ENCODE data around the gene HID1.

The HID1 gene

DNA sequence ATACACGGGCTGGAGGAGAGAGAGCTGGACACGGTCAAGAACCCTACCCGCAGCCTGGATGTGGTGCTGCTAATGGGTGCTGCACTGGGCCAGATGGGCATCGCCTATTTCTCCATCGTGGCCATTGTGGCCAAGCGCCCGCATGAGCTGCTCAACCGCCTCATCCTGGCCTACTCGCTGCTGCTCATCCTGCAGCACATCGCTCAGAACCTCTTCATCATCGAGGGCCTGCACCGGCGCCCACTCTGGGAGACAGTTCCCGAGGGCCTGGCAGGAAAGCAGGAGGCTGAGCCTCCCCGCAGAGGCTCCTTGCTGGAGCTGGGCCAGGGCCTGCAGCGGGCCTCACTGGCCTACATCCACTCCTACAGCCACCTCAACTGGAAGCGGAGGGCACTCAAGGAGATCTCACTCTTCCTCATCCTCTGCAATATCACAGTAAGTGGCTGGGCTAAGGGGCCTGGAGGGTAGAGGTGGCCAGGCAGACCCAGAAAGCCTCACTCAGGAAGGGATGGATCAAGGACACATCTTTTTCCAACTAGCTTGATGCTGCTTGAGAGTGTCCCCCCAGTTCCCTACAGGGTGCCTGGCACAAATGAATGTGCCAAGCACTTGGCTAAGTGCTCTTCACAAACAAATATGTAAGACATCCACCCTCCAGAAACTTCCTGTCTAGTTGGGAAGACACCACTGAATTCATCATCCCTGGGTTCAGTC, 25.4 kb downstream of the HID1 start:
- ChIA-PET POLR2A (no interaction called here), CTCF (interaction anchor here (3.7 kb wide), 1 partner anchor 11 kb away, joined by 25 read pairs; no protein-coding TSS in a partner anchor)
- no peak for DNase-seq (ENCODE audit: extremely low spot score)
- TF ChIP-seq PKNOX1 (IDR thresholded peaks at IDR 0.05) (no peak), CTBP1 (IDR thresholded peaks at IDR 0.05; ENCODE audit: borderline replicate concordance) (no peak), BHLHE40 (IDR thresholded peaks at IDR 0.05; ENCODE audit: borderline replicate concordance) (no peak), SP1 (IDR thresholded peaks at IDR 0.05) (no peak), L3MBTL2 (conservative IDR thresholded peaks at IDR 0.05) (no peak), LEF1 (IDR thresholded peaks at IDR 0.05; ENCODE audit: borderline replicate concordance) (no peak), TARDBP (IDR thresholded peaks at IDR 0.05) (no peak), FOXM1 (IDR thresholded peaks at IDR 0.05; ENCODE audit: borderline replicate concordance) (no peak), FOXA1 (IDR thresholded peaks at IDR 0.05) (no peak), NFRKB (IDR thresholded peaks at IDR 0.05) (no peak), HDGF (IDR thresholded peaks at IDR 0.05; ENCODE audit: borderline replicate concordance) (no peak), ELF4 (IDR thresholded peaks at IDR 0.05) (no peak), FOXK2 (IDR thresholded peaks at IDR 0.05) (no peak)

DNA sequence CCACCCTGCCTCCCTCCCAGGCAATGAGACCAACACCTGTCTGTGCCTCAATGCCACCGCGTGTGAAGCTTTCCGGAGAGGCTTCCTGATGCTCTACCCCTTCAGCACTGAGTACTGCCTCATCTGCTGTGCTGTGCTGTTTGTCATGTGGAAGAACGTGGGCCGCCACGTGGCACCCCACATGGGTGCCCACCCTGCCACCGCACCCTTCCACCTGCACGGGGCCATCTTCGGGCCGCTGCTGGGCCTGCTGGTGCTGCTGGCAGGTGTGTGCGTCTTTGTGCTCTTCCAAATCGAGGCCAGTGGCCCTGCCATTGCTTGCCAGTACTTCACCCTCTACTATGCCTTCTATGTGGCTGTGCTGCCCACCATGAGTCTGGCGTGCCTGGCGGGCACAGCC, 25.9 kb downstream of the HID1 start:
- CTCF ChIA-PET: interaction anchor here (3.7 kb wide), 1 partner anchor 11 kb away, joined by 25 read pairs; no protein-coding TSS in a partner anchor
- POLR2A ChIA-PET: no interaction called here
- DNase-seq (ENCODE audit: extremely low spot score): no peak
- no peak for TF ChIP-seq SP1 (IDR thresholded peaks at IDR 0.05)
- no peak for TF ChIP-seq L3MBTL2 (conservative IDR thresholded peaks at IDR 0.05)
- TF ChIP-seq FOXA1 (IDR thresholded peaks at IDR 0.05): no peak
- no peak for TF ChIP-seq ARNT (IDR thresholded peaks at IDR 0.05)
- TF ChIP-seq BHLHE40 (IDR thresholded peaks at IDR 0.05; ENCODE audit: borderline replicate concordance): no peak
- TF ChIP-seq PKNOX1 (IDR thresholded peaks at IDR 0.05): no peak
- no peak for TF ChIP-seq ELF4 (IDR thresholded peaks at IDR 0.05)
- TF ChIP-seq SUZ12 (IDR thresholded peaks at IDR 0.05): no peak
- no peak for TF ChIP-seq LEF1 (IDR thresholded peaks at IDR 0.05; ENCODE audit: borderline replicate concordance)
- no peak for TF ChIP-seq ZNF384 (IDR thresholded peaks at IDR 0.05)

GRCh38 chr17:74945543-74945942, 27.0 kb downstream of the HID1 start:
- TF ChIP-seq CTBP1 (IDR thresholded peaks at IDR 0.05; ENCODE audit: borderline replicate concordance): no peak
- TF ChIP-seq ELF4 (IDR thresholded peaks at IDR 0.05): no peak
- TF ChIP-seq LEF1 (IDR thresholded peaks at IDR 0.05; ENCODE audit: borderline replicate concordance): no peak
- TF ChIP-seq FOXA1 (IDR thresholded peaks at IDR 0.05): no peak
- TF ChIP-seq ZNF384 (IDR thresholded peaks at IDR 0.05): no peak
- TF ChIP-seq NFRKB (IDR thresholded peaks at IDR 0.05): no peak
- no peak for TF ChIP-seq PKNOX1 (IDR thresholded peaks at IDR 0.05)
- TF ChIP-seq FOXM1 (IDR thresholded peaks at IDR 0.05; ENCODE audit: borderline replicate concordance): no peak
- no peak for TF ChIP-seq ARNT (IDR thresholded peaks at IDR 0.05)
- TF ChIP-seq BHLHE40 (IDR thresholded peaks at IDR 0.05; ENCODE audit: borderline replicate concordance): no peak
- no peak for TF ChIP-seq TARDBP (IDR thresholded peaks at IDR 0.05)
- no peak for TF ChIP-seq HDGF (IDR thresholded peaks at IDR 0.05; ENCODE audit: borderline replicate concordance)
- POLR2A ChIA-PET: no interaction called here
- no peak for DNase-seq (ENCODE audit: extremely low spot score)
- CTCF ChIA-PET: interaction anchor here (0.8 to 1.0 kb wide), 3 partner anchors 12 to 40 kb away, joined by 3 to 6 read pairs (median 5); no protein-coding TSS in a partner anchor

DNA sequence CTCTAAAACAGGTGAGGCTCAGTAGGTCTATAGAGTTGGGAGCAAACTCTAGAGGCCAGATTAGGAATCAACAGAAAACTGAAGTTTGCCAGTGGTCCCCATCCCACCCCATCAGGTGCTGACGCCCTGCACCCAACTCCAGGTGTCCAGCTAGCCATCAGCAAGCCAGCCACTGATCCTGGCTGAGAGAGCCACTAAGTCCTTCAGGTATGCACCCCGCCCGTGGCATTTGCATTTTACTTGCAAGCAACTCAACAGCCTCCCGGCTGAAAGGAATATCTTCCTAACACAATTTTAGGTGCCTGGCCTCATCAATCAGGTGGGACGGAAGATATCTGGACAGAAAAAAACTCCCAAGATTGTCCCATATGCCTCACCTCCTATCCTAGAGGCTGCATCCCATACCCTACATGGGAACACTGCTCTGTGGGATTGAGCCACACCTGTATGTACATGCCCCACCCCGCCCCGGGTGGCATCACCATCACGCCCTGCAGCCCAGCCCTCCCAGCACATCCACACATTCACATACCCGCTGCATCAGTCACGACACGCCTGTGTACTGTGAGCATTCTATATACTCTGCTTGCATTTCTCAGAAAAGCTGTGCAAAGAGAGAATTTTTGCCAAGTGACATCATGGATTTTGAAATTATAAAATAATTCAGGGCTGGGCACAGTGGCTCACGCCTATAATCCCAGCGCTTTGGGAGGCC, 28.6 kb downstream of the HID1 start:
- ChIA-PET CTCF (no interaction called here), POLR2A (no interaction called here)
- no peak for TF ChIP-seq SP1 (IDR thresholded peaks at IDR 0.05)
- TF ChIP-seq TARDBP (IDR thresholded peaks at IDR 0.05): no peak
- no peak for TF ChIP-seq ZNF384 (IDR thresholded peaks at IDR 0.05)
- no peak for TF ChIP-seq CTBP1 (IDR thresholded peaks at IDR 0.05; ENCODE audit: borderline replicate concordance)
- no peak for TF ChIP-seq FOXA1 (IDR thresholded peaks at IDR 0.05)
- no peak for DNase-seq (ENCODE audit: extremely low spot score)

DNA sequence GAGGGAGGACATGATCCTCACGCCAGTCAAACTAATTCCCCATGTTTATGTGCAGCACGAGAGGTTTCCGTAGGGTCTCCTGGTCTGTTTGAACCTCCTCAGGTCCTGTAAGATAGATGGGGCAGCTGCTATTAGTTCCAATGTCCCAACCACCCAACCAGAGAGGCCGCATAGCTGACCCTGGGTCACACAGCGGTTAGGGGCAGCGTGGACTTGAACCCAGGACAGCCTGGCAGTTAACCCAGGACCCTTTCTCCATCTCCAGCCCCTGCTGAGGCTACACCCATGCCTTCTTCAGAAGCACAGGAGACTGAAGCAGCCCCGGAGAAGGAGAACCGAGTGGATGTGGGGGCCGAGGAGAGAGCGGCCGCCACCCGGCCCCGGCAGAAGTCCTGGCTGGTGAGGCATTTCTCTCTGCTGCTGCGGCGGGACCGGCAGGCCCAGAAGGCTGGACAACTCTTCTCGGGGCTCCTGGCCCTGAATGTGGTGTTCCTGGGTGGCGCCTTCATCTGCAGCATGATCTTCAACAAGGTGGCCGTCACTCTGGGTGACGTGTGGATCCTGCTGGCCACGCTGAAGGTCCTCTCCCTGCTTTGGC, 31.3 kb downstream of the HID1 start:
- ChIA-PET POLR2A (no interaction called here), CTCF (no interaction called here)
- no peak for DNase-seq (ENCODE audit: extremely low spot score)
- no peak for TF ChIP-seq NFRKB (IDR thresholded peaks at IDR 0.05)
- no peak for TF ChIP-seq ZNF384 (IDR thresholded peaks at IDR 0.05)
- TF ChIP-seq FOXA1 (IDR thresholded peaks at IDR 0.05): no peak
- no peak for TF ChIP-seq TARDBP (IDR thresholded peaks at IDR 0.05)
- no peak for TF ChIP-seq HDGF (IDR thresholded peaks at IDR 0.05; ENCODE audit: borderline replicate concordance)
- no peak for TF ChIP-seq SP1 (IDR thresholded peaks at IDR 0.05)
- TF ChIP-seq ARNT (IDR thresholded peaks at IDR 0.05): no peak
- no peak for TF ChIP-seq CTBP1 (IDR thresholded peaks at IDR 0.05; ENCODE audit: borderline replicate concordance)

GRCh38 chr17:74939534-74939933, 33.0 kb downstream of the HID1 start:
- CTCF ChIA-PET: interaction anchor here (1.5 kb wide), 1 partner anchor 21 kb away, joined by 7 read pairs; no protein-coding TSS in a partner anchor
- TF ChIP-seq FOXK2 (IDR thresholded peaks at IDR 0.05): no peak
- no peak for TF ChIP-seq BHLHE40 (IDR thresholded peaks at IDR 0.05; ENCODE audit: borderline replicate concordance)
- no peak for TF ChIP-seq SUZ12 (IDR thresholded peaks at IDR 0.05)
- no peak for TF ChIP-seq FOXA1 (IDR thresholded peaks at IDR 0.05)
- no peak for TF ChIP-seq SP1 (IDR thresholded peaks at IDR 0.05)
- no peak for TF ChIP-seq CTBP1 (IDR thresholded peaks at IDR 0.05; ENCODE audit: borderline replicate concordance)
- no peak for TF ChIP-seq HDGF (IDR thresholded peaks at IDR 0.05; ENCODE audit: borderline replicate concordance)
- TF ChIP-seq TARDBP (IDR thresholded peaks at IDR 0.05): no peak
- no peak for TF ChIP-seq FOXM1 (IDR thresholded peaks at IDR 0.05; ENCODE audit: borderline replicate concordance)
- TF ChIP-seq LEF1 (IDR thresholded peaks at IDR 0.05; ENCODE audit: borderline replicate concordance): no peak
- no peak for TF ChIP-seq PKNOX1 (IDR thresholded peaks at IDR 0.05)
- no peak for TF ChIP-seq NFRKB (IDR thresholded peaks at IDR 0.05)
- TF ChIP-seq ELF4 (IDR thresholded peaks at IDR 0.05): no peak
- TF ChIP-seq ZNF384 (IDR thresholded peaks at IDR 0.05): no peak
- no peak for TF ChIP-seq ARNT (IDR thresholded peaks at IDR 0.05)
- TF ChIP-seq L3MBTL2 (conservative IDR thresholded peaks at IDR 0.05): no peak
- DNase-seq (ENCODE audit: extremely low spot score): no peak
- POLR2A ChIA-PET: interaction anchor here (0.6 to 1.5 kb wide), 3 partner anchors 49 to 95 kb away, joined by 3 to 4 read pairs (median 3); no protein-coding TSS in a partner anchor
